ENCODE data around the gene CELF2.

DNA sequence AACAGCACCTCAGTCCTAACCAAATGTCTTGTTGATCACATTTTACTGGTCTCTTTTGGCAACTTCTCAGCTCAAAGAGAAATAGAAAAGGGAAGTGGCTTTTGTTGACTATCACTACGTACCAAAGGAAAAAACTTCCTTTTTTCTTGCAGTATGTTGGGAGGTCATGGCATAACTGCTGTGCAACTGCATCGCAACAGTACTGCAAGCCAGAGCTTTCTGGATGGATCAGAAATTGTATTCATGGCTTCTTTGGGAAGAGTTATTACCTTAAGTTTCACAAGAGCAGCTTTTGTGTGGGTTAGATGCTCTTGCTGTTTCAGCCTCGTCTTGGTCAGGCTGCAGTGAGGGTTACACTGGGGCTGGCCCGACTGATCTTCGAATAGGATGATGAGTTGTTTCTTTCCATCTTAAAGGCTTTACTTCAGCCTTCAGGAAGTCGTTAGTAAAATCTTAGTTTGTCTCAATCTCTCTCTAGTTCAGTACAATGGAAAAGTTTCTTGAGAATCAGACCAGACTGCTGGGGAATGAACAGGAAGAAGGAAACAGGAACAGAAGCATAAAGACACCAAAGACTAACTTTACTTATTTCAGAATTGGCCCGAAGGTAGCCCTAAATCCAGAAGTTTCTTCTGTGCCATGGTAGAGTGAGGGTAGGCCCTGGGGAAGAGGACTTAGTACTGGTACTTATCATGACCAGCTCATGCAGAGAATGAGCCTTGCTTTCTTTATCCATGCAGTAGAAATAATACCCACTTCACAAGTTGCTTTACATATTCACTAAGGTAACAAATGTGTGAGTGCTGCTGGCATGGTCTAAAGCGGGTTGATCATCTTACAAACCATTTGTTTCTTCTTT is 153.6 kb downstream of the CELF2 start:
- no peak for TF ChIP-seq ZFP37 (tag by site-specific recombination; IDR thresholded peaks at IDR 0.05)
- TF ChIP-seq, protein P1, sequence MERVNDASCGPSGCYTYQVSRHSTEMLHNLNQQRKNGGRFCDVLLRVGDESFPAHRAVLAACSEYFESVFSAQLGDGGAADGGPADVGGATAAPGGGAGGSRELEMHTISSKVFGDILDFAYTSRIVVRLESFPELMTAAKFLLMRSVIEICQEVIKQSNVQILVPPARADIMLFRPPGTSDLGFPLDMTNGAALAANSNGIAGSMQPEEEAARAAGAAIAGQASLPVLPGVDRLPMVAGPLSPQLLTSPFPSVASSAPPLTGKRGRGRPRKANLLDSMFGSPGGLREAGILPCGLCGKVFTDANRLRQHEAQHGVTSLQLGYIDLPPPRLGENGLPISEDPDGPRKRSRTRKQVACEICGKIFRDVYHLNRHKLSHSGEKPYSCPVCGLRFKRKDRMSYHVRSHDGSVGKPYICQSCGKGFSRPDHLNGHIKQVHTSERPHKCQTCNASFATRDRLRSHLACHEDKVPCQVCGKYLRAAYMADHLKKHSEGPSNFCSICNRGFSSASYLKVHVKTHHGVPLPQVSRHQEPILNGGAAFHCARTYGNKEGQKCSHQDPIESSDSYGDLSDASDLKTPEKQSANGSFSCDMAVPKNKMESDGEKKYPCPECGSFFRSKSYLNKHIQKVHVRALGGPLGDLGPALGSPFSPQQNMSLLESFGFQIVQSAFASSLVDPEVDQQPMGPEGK (tag by site-specific recombination; IDR thresholded peaks at IDR 0.05) = no peak
- TF ChIP-seq ZNF274 (IDR thresholded peaks at IDR 0.05; ENCODE audit: low read length) = no peak
- TF ChIP-seq ZNF274 (tag by site-specific recombination; IDR thresholded peaks at IDR 0.05; ENCODE audit: borderline replicate concordance) = no peak
- TF ChIP-seq ZFP41 (tag by site-specific recombination; IDR thresholded peaks at IDR 0.05; ENCODE audit: borderline replicate concordance) = no peak
- no peak for TF ChIP-seq ZNF701 (tag by site-specific recombination; IDR thresholded peaks at IDR 0.05)
- TF ChIP-seq, protein P2, sequence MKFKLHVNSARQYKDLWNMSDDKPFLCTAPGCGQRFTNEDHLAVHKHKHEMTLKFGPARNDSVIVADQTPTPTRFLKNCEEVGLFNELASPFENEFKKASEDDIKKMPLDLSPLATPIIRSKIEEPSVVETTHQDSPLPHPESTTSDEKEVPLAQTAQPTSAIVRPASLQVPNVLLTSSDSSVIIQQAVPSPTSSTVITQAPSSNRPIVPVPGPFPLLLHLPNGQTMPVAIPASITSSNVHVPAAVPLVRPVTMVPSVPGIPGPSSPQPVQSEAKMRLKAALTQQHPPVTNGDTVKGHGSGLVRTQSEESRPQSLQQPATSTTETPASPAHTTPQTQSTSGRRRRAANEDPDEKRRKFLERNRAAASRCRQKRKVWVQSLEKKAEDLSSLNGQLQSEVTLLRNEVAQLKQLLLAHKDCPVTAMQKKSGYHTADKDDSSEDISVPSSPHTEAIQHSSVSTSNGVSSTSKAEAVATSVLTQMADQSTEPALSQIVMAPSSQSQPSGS (tag by site-specific recombination; IDR thresholded peaks at IDR 0.05; ENCODE audit: low read depth) = no peak
- no peak for TF ChIP-seq GLIS1 (tag by site-specific recombination; IDR thresholded peaks at IDR 0.05)
- TF ChIP-seq, protein P3, sequence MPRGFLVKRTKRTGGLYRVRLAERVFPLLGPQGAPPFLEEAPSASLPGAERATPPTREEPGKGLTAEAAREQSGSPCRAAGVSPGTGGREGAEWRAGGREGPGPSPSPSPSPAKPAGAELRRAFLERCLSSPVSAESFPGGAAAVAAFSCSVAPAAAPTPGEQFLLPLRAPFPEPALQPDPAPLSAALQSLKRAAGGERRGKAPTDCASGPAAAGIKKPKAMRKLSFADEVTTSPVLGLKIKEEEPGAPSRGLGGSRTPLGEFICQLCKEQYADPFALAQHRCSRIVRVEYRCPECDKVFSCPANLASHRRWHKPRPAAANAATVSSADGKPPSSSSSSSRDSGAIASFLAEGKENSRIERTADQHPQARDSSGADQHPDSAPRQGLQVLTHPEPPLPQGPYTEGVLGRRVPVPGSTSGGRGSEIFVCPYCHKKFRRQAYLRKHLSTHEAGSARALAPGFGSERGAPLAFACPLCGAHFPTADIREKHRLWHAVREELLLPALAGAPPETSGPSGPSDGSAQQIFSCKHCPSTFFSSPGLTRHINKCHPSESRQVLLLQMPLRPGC (tag by site-specific recombination; IDR thresholded peaks at IDR 0.05) = no peak
- no peak for TF ChIP-seq REPIN1 (tag by site-specific recombination; IDR thresholded peaks at IDR 0.05; ENCODE audit: low read depth)
- TF ChIP-seq ZNF473 (tag by site-specific recombination; IDR thresholded peaks at IDR 0.05) = no peak
